Activated gamma-delta T cell (primary cell): ENCODE measurements around the gene C2CD3.
"Not testable (repeated sequence)": the region's sequence is repeated elsewhere in the genome, so short reads cannot be mapped to it uniquely, and the experiment has no call there.

ENCODE experiments used
- DNase-seq: peaks from one replicate; lab custom pipeline; 2025; lab: John Stamatoyannopoulos, UW

C2CD3 gene

GRCh38 chr11:74063628-74064027 lies 107.2 kb downstream of the C2CD3 start:
- not testable (repeated sequence) for DNase-seq

- not testable (repeated sequence) for DNase-seq
Observed at GRCh38 chr11:74061599-74061998, 109.2 kb downstream of the C2CD3 start.

GRCh38 chr11:74057249-74058151 lies 113.3 kb downstream of the C2CD3 start:
- no peak for DNase-seq

GRCh38 chr11:74055938-74056337 lies 114.9 kb downstream of the C2CD3 start:
- DNase-seq: no peak

GRCh38 chr11:74050465-74050864 lies 120.3 kb downstream of the C2CD3 start:
- no peak for DNase-seq

- no peak for DNase-seq
Observed at GRCh38 chr11:74048993-74049392, 121.8 kb downstream of the C2CD3 start.

- no peak for DNase-seq
Observed at GRCh38 chr11:74044538-74044937, 126.3 kb downstream of the C2CD3 start.

GRCh38 chr11:74043450-74043849 lies 127.4 kb downstream of the C2CD3 start:
- no peak for DNase-seq

- no peak for DNase-seq
Observed at GRCh38 chr11:74037309-74037708, 133.5 kb downstream of the C2CD3 start.

GRCh38 chr11:74035264-74035663 lies 135.5 kb downstream of the C2CD3 start:
- DNase-seq: no peak

GRCh38 chr11:74033046-74033445 lies 137.8 kb downstream of the C2CD3 start:
- no peak for DNase-seq

GRCh38 chr11:74030723-74031676 lies 139.8 kb downstream of the C2CD3 start:
- DNase-seq: no peak

GRCh38 chr11:74025467-74026166 lies 145.2 kb downstream of the C2CD3 start:
- DNase-seq: no peak

GRCh38 chr11:74024261-74025029 lies 146.4 kb downstream of the C2CD3 start:
- DNase-seq: no peak

GRCh38 chr11:74023276-74023675 lies 147.5 kb downstream of the C2CD3 start:
- DNase-seq: no peak

- no peak for DNase-seq
Observed at GRCh38 chr11:74022546-74022945, 148.3 kb downstream of the C2CD3 start.

- DNase-seq: no peak
Observed at GRCh38 chr11:74021998-74022397, 148.8 kb downstream of the C2CD3 start.

GRCh38 chr11:74020539-74020938 lies 150.3 kb downstream of the C2CD3 start:
- no peak for DNase-seq

GRCh38 chr11:74019860-74020259 lies 150.9 kb downstream of the C2CD3 start:
- no peak for DNase-seq

- DNase-seq: no peak
Observed at GRCh38 chr11:74019104-74019738, 151.6 kb downstream of the C2CD3 start.
